ENCODE measurements around the gene RFTN1.

GRCh38 chr3:16335333-16335732 lies 178.2 kb downstream of the RFTN1 start:
- TF ChIP-seq CTCF (IDR thresholded peaks at IDR 0.05; ENCODE audit: extremely low read depth in 1 of 2, insufficient read depth in 1 of 2, low read depth in 1 of 2, low read length in 2 of 2) (no peak), POLR2A (IDR thresholded peaks at IDR 0.05; ENCODE audit: low read depth, low read length) (no peak), POLR2AphosphoS5 (IDR thresholded peaks at IDR 0.05; ENCODE audit: insufficient read depth, low read depth, low read length) (no peak), EZH2 (IDR thresholded peaks at IDR 0.05; ENCODE audit: borderline replicate concordance, low read depth, low read length, severe bottlenecking) (no peak), MAX (IDR thresholded peaks at IDR 0.05; ENCODE audit: insufficient read depth, insufficient read length) (no peak)
